ENCODE results near the gene GRIN2C. TPM values are rescaled to one million over a fixed set of nuclear protein-coding genes. Genes with fewer than 3 reads are reported as not detected.

Gene GRIN2C
- total RNA-seq, 3 donors from 2014 or later (not counting 1 experiment from before 2014, with no cell fraction given): not detected

DNA sequence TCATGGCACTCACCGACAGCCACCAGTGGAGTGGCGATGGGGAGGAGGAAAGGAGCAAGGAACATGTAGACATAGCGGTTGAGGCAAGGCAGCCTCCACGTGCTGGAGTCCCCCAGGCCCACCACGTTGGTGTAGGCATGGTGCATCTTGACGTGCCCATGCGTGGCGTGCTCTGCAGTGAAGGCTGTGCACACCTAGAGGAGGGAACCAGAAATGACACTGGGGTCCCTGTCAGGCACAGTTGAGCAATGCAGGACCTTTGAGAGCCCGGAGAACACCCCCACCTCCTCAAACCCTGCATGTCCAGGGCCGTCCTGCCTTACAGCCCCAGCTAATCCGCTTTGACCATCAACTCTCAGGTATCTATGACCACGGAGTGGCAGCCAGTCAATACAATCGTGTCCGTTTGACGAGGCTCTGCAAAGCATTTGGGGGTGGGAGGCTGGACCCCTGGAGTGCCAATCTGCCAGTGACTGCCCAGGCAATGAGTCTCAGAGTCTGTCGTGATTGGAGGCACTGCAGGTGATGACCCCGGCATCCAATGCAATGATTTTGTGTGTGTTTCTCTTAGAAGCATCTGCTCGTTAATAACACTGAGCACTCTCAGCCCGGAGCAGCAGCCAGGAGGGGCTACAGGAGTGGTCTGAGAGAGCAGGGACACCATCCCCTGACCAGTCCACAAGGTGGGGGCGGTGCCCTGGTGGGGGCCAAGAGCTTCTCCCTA is 23.0 kb upstream of the GRIN2C start:
- 82% methylated on average over 20 of the region's 20 CpGs for WGBS (ENCODE audit: insufficient coverage)
- Mint-ChIP-seq H3K27me3 (ENCODE audit: low read depth in 2 of 2) (peaks cover 7 to 15% of the 10 kb centered on the region in 2 donors), H3K36me3 (no peaks in the 10 kb centered on the region), H3K4me1 (no peaks in the 10 kb centered on the region), H3K9me3 (no peaks in the 10 kb centered on the region), H3K4me3 (no peak overlapping the region), H3K27ac (no peak overlapping the region)
- Histone ChIP-seq H3K27ac (ENCODE audit: low read length) (no peak overlapping the region), H3K36me3 (ENCODE audit: control insufficient read depth, insufficient read depth, low read length) (no peaks in the 10 kb centered on the region), H3K4me1 (ENCODE audit: control insufficient read depth, insufficient read depth, low read length) (no peaks in the 10 kb centered on the region), H3K9me3 (ENCODE audit: control insufficient read depth, insufficient read depth, low read length) (no peaks in the 10 kb centered on the region), H3K4me3 (ENCODE audit: low read length) (no peak overlapping the region), H3K27me3 (ENCODE audit: control insufficient read depth, insufficient read depth, low read length) (no peaks in the 10 kb centered on the region)
- ATAC-seq: no peak
- DNase-seq: no peak
- no peak for TF ChIP-seq CTCF (IDR thresholded peaks at IDR 0.05)
- intact Hi-C loops (cut with micrococcal nuclease): no loop called here

DNA sequence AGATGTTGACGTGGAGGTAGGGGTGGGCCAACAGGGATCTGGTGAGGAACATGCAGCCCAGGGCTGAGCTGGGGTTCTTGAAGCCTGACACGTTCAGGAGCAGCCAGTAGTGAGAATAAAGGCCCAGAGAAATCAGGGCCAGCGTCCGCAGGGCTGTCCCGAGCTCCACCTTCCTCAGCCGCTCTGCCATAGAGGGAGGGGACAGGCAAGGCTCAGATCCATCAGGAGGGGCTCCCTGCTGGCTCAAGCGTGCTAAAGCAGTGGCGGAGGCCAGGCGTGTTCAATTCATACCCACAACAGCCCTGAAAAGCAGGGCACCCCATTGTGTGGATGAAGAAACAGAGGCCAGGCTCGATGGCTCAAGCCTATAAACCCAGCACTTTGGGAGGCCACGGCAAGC is 21.4 kb upstream of the GRIN2C start:
- no peak overlapping the region for H3K27ac Mint-ChIP-seq
- WGBS (ENCODE audit: insufficient coverage): 88% methylated on average over 11 of the region's 11 CpGs
- H3K27me3 Mint-ChIP-seq (ENCODE audit: low read depth in 2 of 2): peaks cover 7 to 11% of the 10 kb centered on the region in 2 donors
- H3K9me3 ChIP-seq (ENCODE audit: control insufficient read depth, insufficient read depth, low read length): no peaks in the 10 kb centered on the region
- intact Hi-C loops (cut with micrococcal nuclease): no loop called here
- no peak overlapping the region for H3K27ac ChIP-seq (ENCODE audit: low read length)
- ATAC-seq (no peak), DNase-seq (no peak)
- H3K36me3 Mint-ChIP-seq: no peaks in the 10 kb centered on the region
- H3K4me3 Mint-ChIP-seq: no peak overlapping the region
- no peak for TF ChIP-seq CTCF (IDR thresholded peaks at IDR 0.05)
- no peaks in the 10 kb centered on the region for H3K4me1 Mint-ChIP-seq
- H3K4me3 ChIP-seq (ENCODE audit: low read length): no peak overlapping the region
- no peaks in the 10 kb centered on the region for H3K4me1 ChIP-seq (ENCODE audit: control insufficient read depth, insufficient read depth, low read length)
- H3K9me3 Mint-ChIP-seq: no peaks in the 10 kb centered on the region
- H3K27me3 ChIP-seq (ENCODE audit: control insufficient read depth, insufficient read depth, low read length): no peaks in the 10 kb centered on the region
- H3K36me3 ChIP-seq (ENCODE audit: control insufficient read depth, insufficient read depth, low read length): no peaks in the 10 kb centered on the region

DNA sequence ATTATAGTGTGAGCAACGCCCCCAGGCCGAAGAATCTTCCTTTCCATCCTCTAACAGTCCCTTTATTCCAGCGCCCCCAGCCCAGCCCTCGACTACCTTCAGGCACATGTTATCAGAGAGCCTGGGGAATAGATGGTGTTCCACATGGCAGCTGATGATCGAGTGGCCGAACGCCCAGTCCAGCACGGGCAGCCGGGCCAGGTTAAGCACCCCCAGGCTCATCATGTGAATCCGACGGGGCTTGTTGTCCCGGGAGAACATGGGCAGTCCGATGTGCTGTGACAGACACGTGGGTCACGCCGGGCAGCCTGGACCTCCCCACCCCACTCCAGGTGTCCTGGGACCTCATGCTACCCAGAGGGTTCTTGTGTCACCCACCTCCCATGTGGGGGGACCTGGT is 19.6 kb upstream of the GRIN2C start:
- Mint-ChIP-seq H3K27me3 (ENCODE audit: low read depth in 2 of 2) (peaks cover 4% of the 10 kb centered on the region in 2 donors), H3K4me3 (no peak overlapping the region), H3K4me1 (no peaks in the 10 kb centered on the region), H3K9me3 (no peaks in the 10 kb centered on the region), H3K27ac (no peak overlapping the region), H3K36me3 (no peaks in the 10 kb centered on the region)
- H3K36me3 ChIP-seq (ENCODE audit: control insufficient read depth, insufficient read depth, low read length): no peaks in the 10 kb centered on the region
- ATAC-seq (no peak), DNase-seq (no peak)
- H3K9me3 ChIP-seq (ENCODE audit: control insufficient read depth, insufficient read depth, low read length): no peaks in the 10 kb centered on the region
- no peak for TF ChIP-seq CTCF (IDR thresholded peaks at IDR 0.05)
- H3K4me3 ChIP-seq (ENCODE audit: low read length): no peak overlapping the region
- no peaks in the 10 kb centered on the region for H3K4me1 ChIP-seq (ENCODE audit: control insufficient read depth, insufficient read depth, low read length)
- intact Hi-C loops (cut with micrococcal nuclease): no loop called here
- 91% methylated on average over 16 of the region's 16 CpGs for WGBS (ENCODE audit: insufficient coverage)
- no peak overlapping the region for H3K27ac ChIP-seq (ENCODE audit: low read length)
- H3K27me3 ChIP-seq (ENCODE audit: control insufficient read depth, insufficient read depth, low read length): no peaks in the 10 kb centered on the region

DNA sequence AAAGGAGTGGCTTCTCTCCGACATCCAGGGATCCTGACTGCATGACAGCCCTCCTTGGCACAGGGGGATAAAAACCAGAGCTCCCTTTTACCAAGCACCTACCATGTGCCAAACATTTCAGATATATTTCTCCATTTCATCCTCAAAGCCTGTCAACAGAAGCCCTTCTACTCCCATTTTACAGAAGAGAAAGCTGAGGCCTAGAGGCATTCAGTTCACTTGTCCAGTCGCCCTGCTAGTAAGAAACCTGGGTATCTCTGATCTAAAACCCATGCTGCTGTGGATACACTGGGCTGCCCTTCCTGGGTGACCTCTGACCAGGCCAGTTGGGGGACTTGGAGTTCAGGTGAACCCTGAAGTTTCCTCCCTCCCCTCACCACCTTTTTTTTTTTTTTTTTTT is 19.0 kb upstream of the GRIN2C start:
- Mint-ChIP-seq H3K4me3 (no peak overlapping the region), H3K36me3 (no peaks in the 10 kb centered on the region), H3K9me3 (no peaks in the 10 kb centered on the region), H3K27ac (no peak overlapping the region), H3K27me3 (ENCODE audit: low read depth in 2 of 2) (peaks cover 0 to 3% of the 10 kb centered on the region in 2 donors), H3K4me1 (peaks cover 4 to 5% of the 10 kb centered on the region in 2 donors)
- Histone ChIP-seq H3K27ac (ENCODE audit: low read length) (no peak overlapping the region), H3K27me3 (ENCODE audit: control insufficient read depth, insufficient read depth, low read length) (no peaks in the 10 kb centered on the region), H3K9me3 (ENCODE audit: control insufficient read depth, insufficient read depth, low read length) (no peaks in the 10 kb centered on the region), H3K36me3 (ENCODE audit: control insufficient read depth, insufficient read depth, low read length) (no peaks in the 10 kb centered on the region), H3K4me3 (ENCODE audit: low read length) (no peak overlapping the region), H3K4me1 (ENCODE audit: control insufficient read depth, insufficient read depth, low read length) (peaks cover 3% of the 10 kb centered on the region)
- no peak for ATAC-seq
- no peak for DNase-seq
- intact Hi-C loops (cut with micrococcal nuclease): no loop called here
- 72% methylated on average over 2 of the region's 2 CpGs for WGBS (ENCODE audit: insufficient coverage)
- TF ChIP-seq CTCF (IDR thresholded peaks at IDR 0.05): no peak

Data from natural killer cell (primary cell).